ENCODE measurements around the gene INF2.
"Not testable (repeated sequence)": the region's sequence is repeated elsewhere in the genome, so short reads cannot be mapped to it uniquely, and the experiment has no call there.

INF2 gene

GRCh38 chr14:104739546-104740516 lies 50.4 kb downstream of the INF2 start:
- DNase-seq: no peak

GRCh38 chr14:104741108-104741802 lies 51.8 kb downstream of the INF2 start:
- no peak for DNase-seq

GRCh38 chr14:104741803-104742251 lies 52.4 kb downstream of the INF2 start:
- DNase-seq: no peak

- DNase-seq: no peak
These were observed 53.4 kb downstream of the INF2 start for GRCh38 chr14:104742586-104743455.

- no peak for DNase-seq
These were observed 54.3 kb downstream of the INF2 start for GRCh38 chr14:104743461-104744380.

- no peak for DNase-seq
These were observed 55.1 kb downstream of the INF2 start for GRCh38 chr14:104744484-104744883.

GRCh38 chr14:104745431-104745830 lies 56.0 kb downstream of the INF2 start:
- DNase-seq: no peak

- no peak for DNase-seq
These were observed 56.7 kb downstream of the INF2 start for GRCh38 chr14:104746071-104746545.

GRCh38 chr14:104746934-104747481 lies 57.6 kb downstream of the INF2 start:
- no peak for DNase-seq

GRCh38 chr14:104747876-104748275 lies 58.5 kb downstream of the INF2 start:
- no peak for DNase-seq

- no peak for DNase-seq
These were observed 59.8 kb downstream of the INF2 start for GRCh38 chr14:104749111-104749649.

GRCh38 chr14:104750056-104750752 lies 60.8 kb downstream of the INF2 start:
- DNase-seq: no peak

GRCh38 chr14:104750753-104751057 lies 61.3 kb downstream of the INF2 start:
- not testable (repeated sequence) for DNase-seq

GRCh38 chr14:104751539-104752422 lies 62.4 kb downstream of the INF2 start:
- peak; percentile 1 for DNase-seq

- no peak for DNase-seq
These were observed 63.0 kb downstream of the INF2 start for GRCh38 chr14:104752423-104752734.

GRCh38 chr14:104752735-104753527 lies 63.5 kb downstream of the INF2 start, which contains the start of gene SIVA1:
Gene SIVA1 (plus strand): TSS chr14:104753147. CDS start chr14:104753202, 55 bp downstream.
- DNase-seq: peak; percentile 99

- DNase-seq: no peak
These were observed 64.3 kb downstream of the INF2 start for GRCh38 chr14:104753528-104754212.
